KMS-11 (cell line): ENCODE measurements around the gene LAD1.

Experiments
- H2AFZ ChIP-seq: fragments of 200-600 bp; sonication (generic); 2 replicates; pipeline ENCODE4 v1.6.1; 2016; ENCODE audit warnings: antibody characterized with exemption, mixed run types, low read depth
- H3K27ac ChIP-seq: fragments of 200-600 bp; sonication (generic); 2 replicates; pipeline ENCODE4 v1.6.1; 2016; ENCODE audit warnings: mild to moderate bottlenecking, mixed run types
- H3K27me3 ChIP-seq: fragments of 200-600 bp; sonication (generic); 2 replicates; pipeline ENCODE4 v1.6.1; 2017; ENCODE audit warnings: mild to moderate bottlenecking, low read depth, mixed run types, moderate library complexity; ENCODE audit not compliant: insufficient read depth
- H3K36me3 ChIP-seq: fragments of 200-600 bp; sonication (generic); 2 replicates; pipeline ENCODE4 v1.6.1; 2017; ENCODE audit warnings: mild to moderate bottlenecking, mixed run types; ENCODE audit not compliant: insufficient read depth
- H3K4me1 ChIP-seq: fragments of 200-600 bp; sonication (generic); 2 replicates; pipeline ENCODE4 v1.6.1; 2016; ENCODE audit warnings: mild to moderate bottlenecking, low read depth, mixed run types; ENCODE audit not compliant: poor library complexity, severe bottlenecking
- H3K4me2 ChIP-seq: fragments of 200-600 bp; sonication (generic); 2 replicates; pipeline ENCODE4 v1.7.0; 2016; ENCODE audit warnings: mild to moderate bottlenecking, mixed run types
- H3K4me3 ChIP-seq: fragments of 200-600 bp; sonication (generic); IDR thresholded peaks from 2 replicates; pipeline ENCODE4 v1.6.1; 2017; ENCODE audit warnings: low read depth, low read length, mixed read lengths; ENCODE audit not compliant: insufficient read depth
- H3K79me2 ChIP-seq: fragments of 200-600 bp; sonication (generic); 2 replicates; pipeline ENCODE4 v1.6.1; 2016; ENCODE audit warnings: low read depth, mixed run types; ENCODE audit not compliant: insufficient read depth
- H3K9ac ChIP-seq: fragments of 200-600 bp; sonication (generic); 2 replicates; pipeline ENCODE4 v1.6.1; 2016; ENCODE audit warnings: mild to moderate bottlenecking, mixed run types
- H4K20me1 ChIP-seq: fragments of 200-600 bp; sonication (generic); 2 replicates; pipeline ENCODE4 v1.6.1; 2016; ENCODE audit warnings: mild to moderate bottlenecking, mixed run types; ENCODE audit not compliant: insufficient read depth
- CTCF ChIP-seq: fragments of 200-600 bp; sonication (generic); conservative IDR thresholded peaks from 2 replicates; pipeline ENCODE4 v1.6.1; 2017; ENCODE audit warnings: low read depth, mild to moderate bottlenecking, antibody characterized with exemption, low read length, moderate library complexity, mixed read lengths

The LAD1 gene

GRCh38 chr1:201422026-201422425 is 22.9 kb upstream of the LAD1 start:
- H3K9ac ChIP-seq = no peak overlapping the region
- H4K20me1 ChIP-seq = no peaks in the 10 kb centered on the region
- H2AFZ ChIP-seq = no peak overlapping the region
- no peak overlapping the region for H3K27ac ChIP-seq
- TF ChIP-seq CTCF = no peak
- H3K4me2 ChIP-seq = no peak overlapping the region
- no peak overlapping the region for H3K4me3 ChIP-seq
- H3K36me3 ChIP-seq = no peaks in the 10 kb centered on the region
- peaks cover 10% of the 10 kb centered on the region for H3K4me1 ChIP-seq
- no peaks in the 10 kb centered on the region for H3K79me2 ChIP-seq
- peaks cover 13% of the 10 kb centered on the region; the same call in 1 of the 2 replicates for H3K27me3 ChIP-seq

GRCh38 chr1:201421041-201421440 is 21.9 kb upstream of the LAD1 start:
- peaks cover 13% of the 10 kb centered on the region; the same call in 1 of the 2 replicates for H3K27me3 ChIP-seq
- no peak overlapping the region for H2AFZ ChIP-seq
- no peak overlapping the region for H3K4me3 ChIP-seq
- no peak overlapping the region for H3K27ac ChIP-seq
- no peaks in the 10 kb centered on the region for H3K79me2 ChIP-seq
- no peaks in the 10 kb centered on the region for H3K36me3 ChIP-seq
- H4K20me1 ChIP-seq = no peaks in the 10 kb centered on the region
- H3K4me2 ChIP-seq = no peak overlapping the region
- no peak for TF ChIP-seq CTCF
- H3K4me1 ChIP-seq = peaks cover under 1% of the 10 kb centered on the region
- no peak overlapping the region for H3K9ac ChIP-seq

- Histone ChIP-seq H3K79me2 (no peaks in the 10 kb centered on the region), H3K4me2 (no peak overlapping the region), H3K9ac (no peak overlapping the region), H3K36me3 (no peaks in the 10 kb centered on the region), H3K4me3 (no peak overlapping the region), H4K20me1 (no peaks in the 10 kb centered on the region), H3K4me1 (no peaks in the 10 kb centered on the region), H3K27ac (no peak overlapping the region), H2AFZ (no peak overlapping the region), H3K27me3 (peaks cover 13% of the 10 kb centered on the region; the same call in 1 of the 2 replicates)
- no peak for TF ChIP-seq CTCF
Measured at GRCh38 chr1:201420608-201421002, 21.5 kb upstream of the LAD1 start.

- no peaks in the 10 kb centered on the region for H4K20me1 ChIP-seq
- no peak overlapping the region for H2AFZ ChIP-seq
- no peak overlapping the region for H3K4me3 ChIP-seq
- H3K36me3 ChIP-seq = no peaks in the 10 kb centered on the region
- H3K4me1 ChIP-seq = no peaks in the 10 kb centered on the region
- no peak overlapping the region for H3K27ac ChIP-seq
- peaks cover 13% of the 10 kb centered on the region; the same call in 1 of the 2 replicates for H3K27me3 ChIP-seq
- no peak for TF ChIP-seq CTCF
- H3K4me2 ChIP-seq = no peak overlapping the region
- no peaks in the 10 kb centered on the region for H3K79me2 ChIP-seq
- H3K9ac ChIP-seq = no peak overlapping the region
Measured at GRCh38 chr1:201419746-201420607, 20.9 kb upstream of the LAD1 start.
